ENCODE data around the gene CCSER1.

DNA sequence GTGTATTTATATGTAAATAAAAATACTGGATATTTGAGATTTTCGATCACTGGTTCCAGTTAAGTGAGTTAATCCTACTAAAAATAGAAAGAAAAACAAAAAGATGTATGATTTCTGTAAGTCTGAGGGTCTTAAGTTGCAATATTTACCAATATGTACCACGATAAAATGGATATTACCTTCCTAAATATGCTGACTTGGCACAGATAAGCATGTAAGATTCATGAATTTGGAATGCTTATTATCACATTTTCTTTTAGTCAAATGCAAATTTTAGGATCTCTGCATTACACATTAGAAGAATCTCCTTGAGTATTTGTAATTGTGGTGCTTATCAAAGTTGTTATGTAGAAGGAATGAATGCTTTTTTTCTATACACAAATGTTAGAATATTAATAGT, 1158.3 kb downstream of the CCSER1 start:
- TF ChIP-seq EZH2 (IDR thresholded peaks at IDR 0.05; ENCODE audit: insufficient read depth, poor library complexity, severe bottlenecking) (no peak), EZH2phosphoT487 (IDR thresholded peaks at IDR 0.05; ENCODE audit: insufficient read depth, low read depth) (no peak)

All from GM23248 (cell line).